Esophagus mucosa (tissue), 1 donor: ENCODE data around the gene JADE2. TPM values are rescaled to one million over a fixed set of nuclear protein-coding genes. Genes with fewer than 3 reads are reported as not detected.
"Not testable (repeated sequence)": the region's sequence is repeated elsewhere in the genome, so short reads cannot be mapped to it uniquely, and the experiment has no call there.

Experiments used
- ATAC-seq: fragments of 200-7000 bp; cut with Tn5 transposase; one replicate; pipeline ENCODE4 v1.9.1; 2020
- total RNA-seq: library from RNA; stranded (reverse); gene quantifications from one replicate; pipeline ENCODE4 v1.2.4, GENCODE V29; 2023
- donor health status: DM: yes; HTN: yes; CAD: no.

JADE2 gene
- total RNA-seq, 1 donor from 2014 or later: 12.9 TPM

GRCh38 chr5:134592141-134592746, 66.8 kb downstream of the JADE2 start:
- peak; percentile 17 for ATAC-seq

GRCh38 chr5:134594336-134594735, 68.9 kb downstream of the JADE2 start:
- no peak for ATAC-seq

GRCh38 chr5:134594797-134595457, 69.5 kb downstream of the JADE2 start:
- no peak for ATAC-seq

GRCh38 chr5:134595458-134595838, 70.0 kb downstream of the JADE2 start:
- no peak for ATAC-seq

- not testable (repeated sequence) for ATAC-seq
These were observed 74.3 kb downstream of the JADE2 start for GRCh38 chr5:134599820-134600219.

- no peak for ATAC-seq
These were observed 75.1 kb downstream of the JADE2 start for GRCh38 chr5:134600600-134600999.

GRCh38 chr5:134603059-134603458, 77.6 kb downstream of the JADE2 start:
- ATAC-seq: no peak

- no peak for ATAC-seq
These were observed 79.4 kb downstream of the JADE2 start for GRCh38 chr5:134604908-134605307.

- ATAC-seq: no peak
These were observed 81.3 kb downstream of the JADE2 start for GRCh38 chr5:134606726-134607125.

- no peak for ATAC-seq
These were observed 83.1 kb downstream of the JADE2 start for GRCh38 chr5:134608555-134608954.

GRCh38 chr5:134609232-134609851, 83.9 kb downstream of the JADE2 start:
- no peak for ATAC-seq

- no peak for ATAC-seq
These were observed 85.3 kb downstream of the JADE2 start for GRCh38 chr5:134610725-134611124.

- ATAC-seq: no peak
These were observed 86.0 kb downstream of the JADE2 start for GRCh38 chr5:134611515-134611914.

GRCh38 chr5:134614450-134615085, 89.1 kb downstream of the JADE2 start:
- ATAC-seq: no peak

- no peak for ATAC-seq
These were observed 95.2 kb downstream of the JADE2 start for GRCh38 chr5:134620634-134621033.

- peak; percentile 42 for ATAC-seq
These were observed 100.1 kb downstream of the JADE2 start for GRCh38 chr5:134625559-134625958.

GRCh38 chr5:134626369-134627014, 101.0 kb downstream of the JADE2 start:
- ATAC-seq: peak; percentile 97

Other genes starting within 250 kb of the JADE2 start
- gene CDKL3, start 158.5 kb upstream of the JADE2 start, total RNA-seq: 0.96 TPM
- gene UBE2B, start 154.1 kb upstream of the JADE2 start, total RNA-seq: 56.6 TPM
- gene CDKN2AIPNL, start 113.8 kb upstream of the JADE2 start, total RNA-seq: 19.4 TPM
- gene SAR1B, start 107.2 kb downstream of the JADE2 start, total RNA-seq: 54.6 TPM
- 17.8 TPM for gene SEC24A, start 123.1 kb downstream of the JADE2 start, total RNA-seq
- 15.7 TPM for gene CAMLG, start 212.9 kb downstream of the JADE2 start, total RNA-seq
- 32.8 TPM for gene DDX46, start 233.1 kb downstream of the JADE2 start, total RNA-seq